D721Med (cell line): ENCODE measurements around the gene NUFIP2.

ENCODE experiments used
- DNase-seq: peaks from one replicate; pipeline ENCODE4 v3.0.0; 2011; ENCODE audit warnings: low spot score; ENCODE audit not compliant: insufficient read length
- FAIRE-seq: peaks from 2 replicates; lab custom pipeline; 2011; peaks lifted over from hg19 to GRCh38; lab: Jason Lieb, UNC
- CTCF ChIP-seq: IDR thresholded peaks from 2 replicates; pipeline ENCODE4 v1.5.1; 2012; ENCODE audit warnings: mild to moderate bottlenecking, control low read depth; ENCODE audit not compliant: insufficient read depth; ENCODE audit errors: missing control alignments

NUFIP2 gene

GRCh38 chr17:29216856-29217255, 77.1 kb downstream of the NUFIP2 start:
- no peak for FAIRE-seq

GRCh38 chr17:29216181-29216580, 77.8 kb downstream of the NUFIP2 start:
- TF ChIP-seq CTCF: no peak
- FAIRE-seq (no peak), DNase-seq (no peak)

More at GRCh38 chr17:29216856-29217255, 77.1 kb downstream of the NUFIP2 start:
- no peak for TF ChIP-seq CTCF
- no peak for DNase-seq

- no peak for DNase-seq
- no peak for FAIRE-seq
- no peak for TF ChIP-seq CTCF
Observed at GRCh38 chr17:29215717-29216116, 78.2 kb downstream of the NUFIP2 start.

DNA sequence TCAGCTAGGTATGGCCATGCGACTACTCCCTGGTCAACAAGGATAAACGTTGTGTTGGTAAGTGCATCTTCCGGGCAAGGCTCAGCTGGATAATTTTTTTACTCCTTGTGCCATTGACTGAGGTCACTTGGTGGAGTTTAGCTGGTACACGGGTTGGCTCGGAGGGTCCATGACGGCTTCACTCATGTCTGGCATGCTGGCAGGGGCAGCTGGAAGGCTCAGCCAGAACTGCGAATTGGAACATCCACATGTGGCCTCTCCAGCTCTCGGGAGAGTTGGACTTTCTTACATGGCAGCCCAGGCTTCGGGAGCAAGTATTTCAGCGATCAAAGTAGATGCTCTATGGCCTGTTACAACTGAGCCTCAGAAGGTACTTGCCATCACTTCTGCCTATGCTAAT, 78.8 kb downstream of the NUFIP2 start:
- no peak for TF ChIP-seq CTCF
- FAIRE-seq: no peak

GRCh38 chr17:29214215-29215146, 79.5 kb downstream of the NUFIP2 start:
- DNase-seq (no peak), FAIRE-seq (no peak)
- no peak for TF ChIP-seq CTCF

More for the DNA sequence above, 78.8 kb downstream of the NUFIP2 start:
- DNase-seq: no peak

- no peak for DNase-seq
- no peak for FAIRE-seq
- TF ChIP-seq CTCF: no peak
Observed at GRCh38 chr17:29212681-29213121, 81.2 kb downstream of the NUFIP2 start.
